Common myeloid progenitor, CD34-positive (primary cell): ENCODE results near the gene PIK3C3.

Experiments used
- CTCF ChIA-PET: fragments of 350-600 bp; sonication (Branson Sonifier 250); formaldehyde crosslinking; loops from one replicate; lab custom pipeline; 2021; ENCODE audit warnings: antibody characterized with exemption; lab: Charles Lee
- POLR2A ChIA-PET: fragments of 350-600 bp; sonication (Branson Sonifier 250); formaldehyde crosslinking; loops from one replicate; lab custom pipeline; 2021; ENCODE audit warnings: antibody characterized with exemption; lab: Charles Lee
- DNase-seq, 3 donors: peaks; one replicate each; pipeline versions ENCODE4 v3.0.0 to v3.0.0-alpha.2; 2013
- H3K27ac ChIP-seq, 2 experiments: 1 replicate in 1 of 2; 2 replicates in 1 of 2; pipeline ENCODE4 v1.7.0; 2013; ENCODE audit warnings: inconsistent platforms in 2 of 2, low read length in 2 of 2, mild to moderate bottlenecking in 2 of 2, low read depth in 1 of 2, moderate library complexity in 1 of 2; ENCODE audit not compliant: severe bottlenecking in 2 of 2, insufficient read depth in 1 of 2, poor library complexity in 1 of 2
- H3K27me3 ChIP-seq, 5 experiments: replicated peaks in 2 of 5; 1 replicate in 3 of 5; 2 replicates in 2 of 5; pipeline versions ENCODE4 v1.6.1 to v1.7.0; 2013; ENCODE audit warnings: low read length in 4 of 5, mild to moderate bottlenecking in 2 of 5, moderate library complexity in 2 of 5, inconsistent platforms in 1 of 5; ENCODE audit not compliant: insufficient read depth in 5 of 5, control insufficient read depth in 4 of 5
- H3K36me3 ChIP-seq, 4 experiments: 1 replicate in 2 of 4; 2 replicates in 2 of 4; pipeline versions ENCODE4 v1.6.1 to v1.7.0; 2013; ENCODE audit warnings: low read length in 3 of 4, control low read depth in 1 of 4, mild to moderate bottlenecking in 1 of 4; ENCODE audit not compliant: control insufficient read depth in 4 of 4, insufficient read depth in 4 of 4
- H3K4me1 ChIP-seq, 4 experiments: 1 replicate in 3 of 4; 2 replicates in 1 of 4; pipeline versions ENCODE4 v1.6.1 to v1.7.1; 2013; ENCODE audit warnings: low read length in 3 of 4, mild to moderate bottlenecking in 3 of 4, control low read depth in 1 of 4, inconsistent platforms in 1 of 4, moderate library complexity in 1 of 4; ENCODE audit not compliant: control insufficient read depth in 4 of 4, insufficient read depth in 4 of 4; ENCODE audit errors: control extremely low read depth in 1 of 4
- H3K4me3 ChIP-seq, 7 experiments: 1 replicate in 4 of 7; 2 replicates in 3 of 7; pipeline versions ENCODE4 v1.5.1 to v1.7.0; 2013; ENCODE audit warnings: mild to moderate bottlenecking in 7 of 7, low read length in 6 of 7, moderate library complexity in 6 of 7, inconsistent platforms in 2 of 7, low read depth in 2 of 7, control low read depth in 1 of 7; ENCODE audit not compliant: insufficient read depth in 4 of 7, control insufficient read depth in 1 of 7; ENCODE audit errors: extremely low read depth in 1 of 7
- H3K9me3 ChIP-seq, 5 experiments: 1 replicate in 4 of 5; 2 replicates in 1 of 5; pipeline versions ENCODE4 v1.6.1 to v1.7.1; 2013; ENCODE audit warnings: low read length in 4 of 5, mild to moderate bottlenecking in 2 of 5, inconsistent platforms in 1 of 5, low read depth in 1 of 5, moderate library complexity in 1 of 5; ENCODE audit not compliant: control insufficient read depth in 4 of 5, insufficient read depth in 2 of 5; ENCODE audit errors: control extremely low read depth in 1 of 5
- WGBS: methylation state at CpG from one replicate; pipeline ENCODE4 v1.1.5; 2013; ENCODE audit not compliant: insufficient coverage; 5-methylcytosine and 5-hydroxymethylcytosine counted together

The PIK3C3 gene

DNA sequence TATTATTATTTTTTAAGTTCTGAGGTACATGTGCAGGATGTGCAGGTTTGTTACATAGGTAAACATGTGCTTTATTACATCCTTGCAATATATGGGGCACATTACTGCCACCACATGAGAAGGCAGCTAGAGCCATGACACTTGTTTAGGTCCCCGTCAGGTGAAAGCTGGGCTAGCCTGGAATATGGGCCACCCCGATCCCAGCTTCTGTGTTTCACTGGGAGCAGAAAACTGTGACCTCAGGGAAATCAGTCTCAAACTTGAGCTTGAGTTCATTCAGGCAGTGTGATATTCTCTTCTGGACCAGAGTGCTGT is 176.9 kb downstream of the PIK3C3 start:
- Histone ChIP-seq H3K4me1 (no peaks in the 10 kb centered on the region), H3K9me3 (no peaks in the 10 kb centered on the region), H3K27me3 (no peaks in the 10 kb centered on the region), H3K36me3 (no peaks in the 10 kb centered on the region), H3K27ac (no peak overlapping the region), H3K4me3 (no peak overlapping the region)
- ChIA-PET POLR2A (no interaction called here), CTCF (no interaction called here)
- WGBS: 100% methylated on average over 2 of the region's 2 CpGs
- DNase-seq: no peak
